ENCODE results near the gene GUCY1A1.
"Not testable (repeated sequence)": the region's sequence is repeated elsewhere in the genome, so short reads cannot be mapped to it uniquely, and the experiment has no call there.

Gene GUCY1A1, protein sequence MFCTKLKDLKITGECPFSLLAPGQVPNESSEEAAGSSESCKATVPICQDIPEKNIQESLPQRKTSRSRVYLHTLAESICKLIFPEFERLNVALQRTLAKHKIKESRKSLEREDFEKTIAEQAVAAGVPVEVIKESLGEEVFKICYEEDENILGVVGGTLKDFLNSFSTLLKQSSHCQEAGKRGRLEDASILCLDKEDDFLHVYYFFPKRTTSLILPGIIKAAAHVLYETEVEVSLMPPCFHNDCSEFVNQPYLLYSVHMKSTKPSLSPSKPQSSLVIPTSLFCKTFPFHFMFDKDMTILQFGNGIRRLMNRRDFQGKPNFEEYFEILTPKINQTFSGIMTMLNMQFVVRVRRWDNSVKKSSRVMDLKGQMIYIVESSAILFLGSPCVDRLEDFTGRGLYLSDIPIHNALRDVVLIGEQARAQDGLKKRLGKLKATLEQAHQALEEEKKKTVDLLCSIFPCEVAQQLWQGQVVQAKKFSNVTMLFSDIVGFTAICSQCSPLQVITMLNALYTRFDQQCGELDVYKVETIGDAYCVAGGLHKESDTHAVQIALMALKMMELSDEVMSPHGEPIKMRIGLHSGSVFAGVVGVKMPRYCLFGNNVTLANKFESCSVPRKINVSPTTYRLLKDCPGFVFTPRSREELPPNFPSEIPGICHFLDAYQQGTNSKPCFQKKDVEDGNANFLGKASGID
- total RNA-seq: 0.13 to 0.31 reads per million in 2 donors

DNA sequence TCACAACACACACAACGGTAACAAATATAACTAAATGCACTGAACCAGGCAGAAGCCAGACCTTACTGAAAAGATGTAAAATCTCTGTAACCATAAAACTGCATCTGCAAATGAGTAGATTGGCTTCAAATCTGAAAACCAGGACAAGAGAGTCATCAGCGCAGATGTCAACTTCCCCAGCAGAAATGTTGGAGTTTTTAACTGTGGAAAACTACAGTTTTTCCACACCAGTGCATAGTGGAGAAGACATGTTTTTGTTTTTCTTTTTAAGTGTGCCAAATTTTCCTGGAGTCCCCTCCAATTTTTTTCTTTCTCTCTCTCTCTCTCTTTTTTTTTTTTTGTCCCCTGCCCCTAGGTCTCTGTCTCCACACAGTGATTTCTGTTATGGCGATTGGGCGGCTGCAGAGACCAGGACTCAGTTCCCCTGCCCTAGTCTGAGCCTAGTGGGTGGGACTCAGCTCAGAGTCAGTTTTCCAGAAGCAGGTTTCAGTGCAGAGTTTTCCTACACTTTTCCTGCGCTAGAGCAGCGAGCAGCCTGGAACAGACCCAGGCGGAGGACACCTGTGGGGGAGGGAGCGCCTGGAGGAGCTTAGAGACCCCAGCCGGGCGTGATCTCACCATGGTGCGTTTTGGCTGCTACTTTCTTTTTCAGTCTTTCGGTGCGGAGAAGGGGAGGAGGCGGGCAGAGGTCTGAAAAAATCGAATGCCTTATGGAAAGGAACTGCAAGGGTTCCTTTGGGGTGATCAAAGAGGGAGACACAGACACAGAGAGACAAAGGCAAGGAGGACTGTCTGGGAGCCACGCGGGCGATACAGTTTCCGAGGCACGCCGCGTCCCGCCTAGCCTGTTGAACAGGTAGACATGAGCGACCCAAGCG is at the start of gene GUCY1A1:
Gene GUCY1A1 (plus strand): TSS at position 505 of the 878 bp plus-strand sequence. CDS start 30,020 bp downstream, outside the sequence.
- DNase-seq: peak in 1 of 5 experiments; percentile 2

DNA sequence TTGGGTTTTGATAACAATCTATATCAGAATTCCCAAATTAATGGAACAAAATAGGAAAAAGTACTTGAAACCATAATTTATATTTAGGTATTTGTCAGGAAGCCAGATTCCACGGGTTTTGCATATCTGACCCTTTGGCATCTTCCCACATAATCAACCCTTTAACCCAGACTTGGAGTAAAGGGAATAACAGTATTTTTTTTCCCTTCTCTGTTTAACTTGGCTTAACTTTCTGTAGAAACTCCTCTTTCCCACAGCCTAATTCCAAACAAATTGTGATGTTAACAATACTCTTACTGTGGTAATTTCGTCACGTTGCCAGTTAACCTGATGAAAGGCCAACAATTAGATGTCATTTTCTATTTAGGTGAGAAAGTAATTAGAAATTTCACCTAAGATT is 49.4 kb upstream of the GUCY1A1 start:
- DNase-seq: no peak

DNA sequence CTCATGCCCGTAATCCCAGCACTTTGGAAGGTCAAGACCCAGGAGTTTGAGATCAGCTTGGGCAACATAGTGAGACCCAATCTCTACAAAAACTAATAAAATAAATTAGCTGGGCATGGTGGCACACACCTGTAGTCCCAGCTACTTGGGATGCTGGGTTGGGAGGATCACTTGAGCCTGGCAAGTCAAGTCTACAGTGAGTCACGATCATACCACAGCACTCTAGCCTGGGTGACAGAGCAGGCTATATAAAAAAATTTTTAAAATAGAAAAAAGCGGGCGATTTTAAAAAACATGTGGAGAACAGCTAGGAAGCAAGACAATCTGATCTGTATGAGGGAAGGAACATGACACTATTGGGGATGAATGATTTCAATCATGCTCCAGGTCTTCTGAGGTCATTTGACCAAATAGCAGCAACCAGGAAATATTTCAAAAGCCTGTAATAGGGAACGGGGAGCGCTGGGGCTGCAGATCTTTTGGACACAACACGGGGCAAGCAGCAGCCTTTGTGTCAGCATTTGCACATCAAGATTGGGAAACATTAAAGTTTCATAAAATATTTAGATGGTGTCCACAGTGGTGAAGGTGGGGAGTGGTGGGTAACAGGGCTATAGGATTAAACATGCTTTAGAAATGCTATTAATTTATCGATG is 48.3 kb upstream of the GUCY1A1 start:
- DNase-seq: no peak

DNA sequence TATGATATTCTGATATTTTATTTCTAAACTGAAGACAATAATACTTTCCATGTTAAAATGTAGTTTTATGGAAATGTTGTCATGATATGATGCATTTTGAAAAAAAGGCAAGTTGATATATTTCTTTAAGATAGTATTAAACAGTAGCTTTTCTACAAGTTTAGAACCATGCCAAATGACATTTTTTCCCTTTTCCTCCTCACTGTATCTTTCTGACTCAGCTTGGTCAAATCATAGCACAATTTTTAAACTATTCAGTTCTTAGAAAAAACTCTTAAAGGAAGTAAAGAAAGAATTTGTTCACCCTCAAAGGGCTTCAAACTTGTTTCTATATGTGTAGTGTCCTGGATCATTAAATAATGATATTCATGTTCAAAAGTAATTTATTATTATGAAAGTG is 46.0 kb upstream of the GUCY1A1 start:
- no peak for DNase-seq

DNA sequence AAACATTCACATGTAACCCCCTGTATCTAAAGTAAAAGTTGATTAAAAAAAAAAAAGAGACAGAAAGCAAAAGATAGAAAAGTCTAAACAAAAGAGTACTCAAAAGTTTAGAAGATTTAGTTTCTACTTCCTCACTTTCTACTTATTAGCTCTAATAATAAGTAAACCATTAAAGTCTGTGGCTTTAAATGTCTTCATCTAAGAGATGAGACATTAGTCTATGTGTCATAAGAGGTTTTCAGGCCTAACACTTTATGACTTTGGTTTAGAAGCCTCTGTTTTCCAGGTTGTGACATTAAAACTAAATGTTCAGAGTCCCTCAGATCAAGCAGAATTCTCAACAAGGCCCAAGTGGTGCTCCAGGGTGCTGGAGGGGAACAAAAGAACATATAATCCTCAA is 42.2 kb upstream of the GUCY1A1 start:
- no peak for DNase-seq

DNA sequence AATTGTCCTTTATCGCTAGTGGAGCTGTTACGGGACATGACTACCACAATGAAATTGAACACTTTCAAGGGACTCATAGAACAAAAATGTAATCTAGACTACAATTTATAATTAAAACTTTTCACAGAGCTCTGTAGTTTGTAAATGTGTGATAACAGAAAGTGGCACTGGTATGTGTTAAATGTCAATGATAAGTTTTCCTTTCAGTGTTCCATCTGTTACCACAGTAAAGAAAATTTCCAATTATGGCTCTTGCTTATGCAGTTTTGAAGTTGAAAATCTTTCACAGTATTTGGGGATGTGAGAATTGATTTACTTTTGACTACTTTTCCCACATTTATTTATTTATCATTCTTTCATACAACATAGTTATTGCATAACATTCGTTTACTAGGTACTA is 40.1 kb upstream of the GUCY1A1 start:
- DNase-seq: no peak

DNA sequence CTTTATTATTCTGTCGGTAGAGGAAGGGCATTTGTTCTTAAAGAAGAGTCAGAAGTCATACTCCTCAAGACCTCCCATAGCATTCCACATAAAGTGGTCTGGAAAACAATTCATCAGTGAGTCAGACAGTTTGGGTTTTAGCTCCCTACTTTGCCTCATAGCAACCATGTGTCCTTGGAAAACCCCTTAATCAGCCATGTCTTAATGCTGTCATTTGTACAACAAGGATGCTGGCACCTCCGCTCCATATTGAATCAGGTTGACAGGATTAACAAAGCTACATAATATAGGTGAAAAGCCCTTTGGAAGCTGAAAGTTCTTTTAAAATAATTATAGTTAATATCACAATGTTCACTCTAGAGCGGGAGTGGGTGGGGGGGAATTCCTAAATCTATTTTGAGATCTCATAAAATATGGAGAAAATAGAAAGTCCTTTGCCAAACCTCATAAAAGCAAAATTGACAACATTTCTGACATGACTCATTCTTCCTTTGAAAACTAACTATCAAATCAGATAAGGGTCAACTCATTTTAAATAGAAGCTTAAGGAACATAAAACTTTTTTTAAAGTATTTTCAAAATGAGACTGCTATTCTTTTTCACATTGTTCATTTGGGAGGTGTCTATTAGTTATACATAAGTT is 37.3 kb upstream of the GUCY1A1 start:
- DNase-seq: peak in 1 of 5 experiments; percentile 37

DNA sequence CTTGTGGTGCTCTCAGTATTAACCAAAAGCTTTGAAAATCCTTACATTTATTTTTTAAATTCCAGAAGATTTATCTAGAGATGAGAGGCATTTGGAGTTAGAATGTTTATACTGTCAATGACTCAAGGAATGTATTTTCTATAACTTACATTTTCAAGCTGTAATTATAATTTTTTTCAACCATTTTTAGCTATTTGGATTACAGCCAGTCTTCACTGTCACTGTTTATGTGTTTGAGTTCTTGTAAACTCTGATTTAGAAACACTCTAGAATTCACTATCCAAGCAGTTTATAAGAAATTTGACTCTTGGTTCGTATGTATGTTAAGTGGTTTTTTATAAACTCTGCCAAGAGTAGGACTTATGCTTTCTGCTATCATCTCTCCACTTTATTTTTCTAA is 36.7 kb upstream of the GUCY1A1 start:
- no peak for DNase-seq

DNA sequence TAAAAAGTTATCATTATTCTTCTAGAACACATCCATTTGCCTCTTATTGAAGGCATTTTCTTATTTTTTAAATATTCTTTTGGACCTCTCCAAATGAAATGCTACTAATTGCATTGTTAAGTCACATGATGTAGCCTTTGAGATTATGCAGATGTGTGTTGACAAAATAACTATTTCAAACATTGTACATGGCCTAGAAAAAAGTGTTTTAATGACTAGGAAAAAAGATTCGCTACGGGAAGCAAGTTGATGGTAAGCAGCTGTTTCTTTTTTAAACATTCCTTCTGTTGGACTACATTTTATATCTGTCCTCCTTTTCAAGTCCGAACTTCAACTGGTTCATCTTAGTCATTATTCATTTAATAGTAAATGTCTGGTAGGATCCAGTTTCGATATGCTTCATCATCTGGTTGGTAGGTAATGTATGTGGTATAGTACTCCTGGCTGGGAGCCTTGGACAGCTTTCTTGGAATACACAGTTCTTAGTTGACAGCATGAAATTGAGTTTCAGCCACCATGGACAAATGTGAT is 34.3 kb upstream of the GUCY1A1 start:
- no peak for DNase-seq

DNA sequence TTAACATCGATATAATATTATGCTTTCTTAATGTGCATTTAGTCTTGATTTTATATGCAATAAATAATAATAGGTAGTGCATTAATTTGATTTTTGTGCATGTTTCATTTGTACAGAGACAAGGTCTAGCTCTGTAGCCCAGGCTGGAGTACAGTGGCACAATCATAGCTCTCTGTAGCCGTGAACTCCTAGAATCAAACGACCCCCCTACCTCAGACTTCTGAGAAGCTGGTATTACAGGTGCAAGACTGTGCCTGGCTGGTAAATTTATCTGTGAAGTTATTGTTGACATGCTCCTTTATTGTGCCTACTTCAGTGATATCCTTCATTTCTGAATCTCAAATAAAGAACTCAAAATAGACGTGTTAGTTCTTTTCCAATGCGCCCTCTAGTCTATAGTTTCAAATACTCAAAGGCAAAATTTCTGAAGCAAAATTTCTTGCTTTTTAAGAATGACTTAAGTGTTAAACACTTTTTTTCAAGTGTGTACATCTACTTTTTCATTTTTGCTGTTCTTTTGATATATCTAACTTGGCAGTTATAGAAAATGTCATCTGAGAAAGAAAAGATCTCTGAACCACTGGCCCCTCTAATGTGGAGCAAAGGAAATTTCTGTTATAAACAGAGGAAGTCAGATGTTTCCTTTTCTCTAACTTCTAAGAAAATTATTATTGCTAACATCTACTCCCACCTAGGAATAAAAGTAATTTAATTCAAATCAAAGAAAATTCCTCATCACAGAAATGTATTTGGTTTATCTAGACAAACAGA is 28.3 kb upstream of the GUCY1A1 start:
- no peak for DNase-seq

DNA sequence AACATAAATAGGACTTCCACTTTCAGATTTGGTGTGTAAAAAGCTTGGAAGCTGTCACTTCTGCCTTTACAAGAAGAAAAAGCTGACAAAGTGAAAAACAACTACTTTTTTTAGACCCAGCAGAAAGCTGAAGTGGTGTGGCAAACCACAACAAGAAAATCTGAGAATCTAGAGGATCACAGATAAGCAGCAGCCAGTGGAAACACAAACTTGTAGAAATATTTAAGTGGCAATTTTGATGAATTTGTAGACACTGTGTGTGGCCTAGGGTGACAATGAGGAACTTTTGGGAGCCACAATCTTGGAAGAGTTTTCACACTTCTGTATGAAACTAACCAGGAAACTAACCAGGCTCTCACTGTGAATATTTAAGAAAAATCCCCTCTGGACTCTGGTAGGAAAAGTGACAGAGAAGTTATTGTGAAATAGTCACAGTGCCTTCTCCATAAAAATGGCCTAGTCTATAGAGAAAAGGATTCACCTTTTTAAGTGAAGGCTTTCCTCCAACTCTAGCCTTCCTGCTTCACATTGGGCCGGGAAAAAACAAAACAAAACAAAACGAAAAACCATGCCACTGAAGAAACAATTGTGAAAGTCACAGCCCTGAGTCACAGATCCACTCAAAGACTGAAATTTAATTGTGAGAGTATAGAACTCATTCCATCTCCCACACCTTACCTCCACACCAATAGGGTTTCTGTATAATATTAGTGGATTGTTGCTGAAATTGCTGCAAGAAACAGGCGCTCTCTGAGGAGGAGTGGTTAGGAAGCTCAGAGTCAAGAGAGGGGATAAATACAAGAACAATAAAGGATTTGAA is 26.7 kb upstream of the GUCY1A1 start:
- DNase-seq: peak in 1 of 5 experiments; percentile 74

DNA sequence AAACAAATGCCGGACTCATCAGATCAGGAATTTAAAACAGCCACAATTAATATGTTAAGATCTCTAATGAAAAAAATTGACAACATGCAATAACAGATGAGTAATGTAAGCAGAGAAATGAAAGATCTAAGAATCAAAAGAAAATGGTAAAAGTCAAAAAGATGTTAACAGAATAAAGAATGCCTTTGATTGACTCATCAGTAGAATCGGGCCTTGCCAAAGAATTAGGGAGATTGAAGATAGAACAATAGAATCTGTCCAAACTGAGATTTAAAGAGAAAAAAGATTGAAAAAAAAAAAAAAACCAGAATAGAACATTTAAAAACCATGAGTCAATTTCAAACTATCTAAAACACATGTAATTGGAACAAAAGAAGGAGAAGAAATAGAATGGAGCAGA is 25.9 kb upstream of the GUCY1A1 start:
- DNase-seq: no peak

DNA sequence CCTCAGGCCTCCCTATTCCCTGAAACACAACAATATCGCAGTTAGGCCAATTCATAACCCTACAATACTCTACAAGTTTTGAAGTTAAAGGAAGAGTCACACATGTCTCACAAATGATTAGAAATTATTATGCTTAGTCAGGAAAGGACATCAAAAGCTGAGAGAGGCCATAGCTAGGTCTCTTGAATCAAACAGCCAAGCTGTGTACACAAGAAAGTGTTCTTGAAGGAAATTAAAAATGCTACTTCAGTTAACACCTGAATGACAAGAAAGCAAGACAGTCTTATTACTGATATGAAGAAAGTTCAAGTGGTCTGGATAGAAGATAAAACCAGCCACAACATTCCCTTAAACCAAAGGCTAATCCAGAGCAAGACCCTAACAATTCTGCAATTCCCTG is 23.6 kb upstream of the GUCY1A1 start:
- DNase-seq: no peak

DNA sequence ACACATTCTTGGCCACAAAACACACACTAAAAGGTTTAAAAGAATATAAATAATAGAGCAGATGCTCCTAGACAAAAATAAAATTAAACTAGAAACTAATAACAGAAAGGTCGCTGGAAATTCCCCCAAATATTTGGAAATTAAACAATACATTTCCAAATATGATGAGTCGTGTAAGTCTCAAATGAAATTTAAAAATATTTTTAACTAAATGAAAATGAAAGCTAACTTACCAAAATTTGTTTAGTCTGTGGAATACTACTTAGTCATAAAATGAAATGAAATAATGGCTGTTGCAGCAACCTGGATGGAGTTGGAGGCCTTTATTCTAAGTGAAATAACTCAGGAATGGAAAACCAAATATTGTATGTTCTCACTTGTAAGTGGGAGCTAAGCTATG is 20.6 kb upstream of the GUCY1A1 start:
- no peak for DNase-seq

DNA sequence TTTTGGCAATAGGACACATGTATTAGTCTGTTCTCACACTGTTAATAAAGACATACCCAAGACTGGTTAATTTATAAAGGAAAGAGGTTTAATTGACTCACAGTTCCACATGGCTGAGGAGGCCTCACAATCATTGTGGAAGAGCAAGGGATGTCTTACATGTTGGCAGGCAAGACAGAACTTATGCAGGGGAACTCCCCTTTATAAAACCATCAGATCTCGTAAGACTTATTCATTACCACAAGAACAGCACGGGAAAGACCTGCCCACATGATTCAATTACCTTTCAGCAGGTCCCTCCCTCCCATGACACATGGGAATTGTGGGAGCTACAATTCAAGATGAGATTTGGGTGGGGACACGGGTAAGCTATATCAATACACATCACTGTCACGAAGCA is 15.9 kb upstream of the GUCY1A1 start:
- DNase-seq: not testable (repeated sequence)

DNA sequence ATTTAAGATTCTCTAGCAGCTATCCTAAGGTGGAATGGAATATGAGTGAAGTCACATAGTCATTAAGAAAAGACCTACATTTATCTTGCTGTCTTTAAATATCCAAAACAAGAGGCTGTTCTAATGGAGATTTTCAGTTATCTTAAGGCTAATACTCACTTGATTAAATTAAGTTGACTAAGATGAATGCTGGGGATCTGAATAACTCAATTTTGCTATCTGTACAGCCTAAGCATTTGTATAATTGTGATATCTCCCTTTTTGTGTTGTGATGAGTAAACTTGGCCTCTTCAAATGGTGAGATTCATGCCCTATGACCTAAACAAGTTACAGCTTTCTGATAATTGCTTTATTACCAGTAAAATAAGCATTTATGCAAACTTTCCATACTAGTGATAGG is 13.6 kb upstream of the GUCY1A1 start:
- no peak for DNase-seq

DNA sequence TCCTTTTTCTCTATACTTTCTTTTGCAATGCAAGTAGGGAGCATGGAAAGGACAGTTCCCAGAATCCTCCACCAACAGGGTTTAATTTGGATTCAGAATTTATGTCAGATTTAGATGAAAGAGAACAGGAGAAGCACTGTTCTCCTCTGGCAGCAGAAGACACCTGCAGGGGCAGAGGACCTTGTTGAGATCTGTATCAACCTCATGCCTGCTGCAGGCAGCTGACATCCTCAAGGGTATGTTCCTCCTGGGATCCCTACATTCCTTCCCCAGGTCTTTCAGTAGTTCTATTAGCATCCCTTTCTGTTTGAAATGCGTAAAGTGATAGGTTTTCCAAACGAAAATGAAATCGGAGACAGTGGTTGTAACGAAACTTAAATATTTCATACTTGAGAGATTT is 10.6 kb upstream of the GUCY1A1 start:
- no peak for DNase-seq

DNA sequence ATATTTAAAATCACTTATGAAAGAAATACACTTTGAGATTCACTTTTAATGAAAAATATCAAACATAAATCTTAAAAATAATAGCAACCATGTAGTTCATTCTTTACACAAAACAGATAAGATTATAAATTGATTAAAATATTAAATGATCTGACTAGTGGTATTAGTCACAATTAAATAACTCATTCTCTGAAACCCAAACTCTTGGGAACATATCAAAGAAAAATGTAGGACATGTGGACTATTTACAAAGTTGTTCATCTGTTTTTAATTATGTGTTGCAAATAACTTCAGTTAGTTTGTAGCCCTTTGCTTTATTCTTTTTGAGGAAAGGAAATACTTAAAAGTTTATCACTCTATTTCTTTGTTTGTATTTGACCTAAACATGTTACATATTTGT is 9.5 kb upstream of the GUCY1A1 start:
- no peak for DNase-seq

DNA sequence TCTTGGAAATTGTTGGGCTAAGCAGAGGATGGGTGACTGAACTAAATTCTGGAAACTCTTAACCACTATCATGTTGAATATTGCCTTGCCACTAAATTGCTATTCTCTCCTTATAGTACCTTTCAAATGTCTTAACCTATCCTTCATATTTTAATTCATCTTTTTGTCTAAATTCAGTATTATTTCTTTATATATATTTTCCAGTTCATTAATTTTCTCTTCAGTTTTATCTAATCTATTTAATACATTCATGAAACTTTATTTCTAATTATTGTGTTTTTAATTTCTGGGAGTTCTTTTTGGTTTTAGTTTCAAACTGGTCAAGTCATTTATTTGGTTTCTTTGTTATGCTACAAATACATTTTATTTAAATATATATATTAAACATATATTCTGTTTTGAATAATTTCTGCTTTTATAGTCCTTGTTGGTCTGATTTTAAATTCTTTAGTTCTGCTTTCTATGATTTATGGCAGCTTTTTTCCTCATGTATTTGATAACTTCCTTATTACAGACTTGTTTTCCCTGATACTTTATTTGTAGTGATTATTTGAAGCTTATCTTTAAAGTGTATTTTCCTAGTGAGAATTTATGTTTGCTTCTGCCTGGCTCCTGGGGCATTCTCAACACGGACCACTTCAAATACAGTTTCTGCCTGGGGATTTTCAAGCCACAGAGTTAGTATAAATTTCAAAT is 8.5 kb upstream of the GUCY1A1 start:
- no peak for DNase-seq

DNA sequence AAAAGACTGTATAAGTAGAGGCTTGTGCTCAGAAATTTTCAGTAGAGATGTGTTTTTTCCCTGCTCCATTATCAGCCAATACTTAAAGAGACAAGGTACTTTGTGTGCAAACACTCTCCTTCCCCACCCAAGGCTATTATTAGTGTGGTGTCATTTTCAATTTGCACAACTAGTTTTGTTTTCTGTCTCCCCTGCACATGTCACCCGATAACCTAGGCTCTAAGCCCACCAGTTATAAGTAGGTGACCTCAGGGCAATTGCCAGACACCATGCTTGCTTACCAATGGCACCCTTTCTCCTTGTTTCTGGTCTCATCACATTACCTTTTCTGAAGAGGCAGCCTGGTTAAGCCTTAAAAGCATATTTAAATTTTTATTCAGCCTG is 8.0 kb upstream of the GUCY1A1 start:
- DNase-seq: no peak
